OCI-LY3 (cell line): ENCODE measurements around the gene MEX3C.

Source experiments
- H2AFZ ChIP-seq: fragments of 200-600, 300-600 bp; shearing (Covaris generic); 2 replicates; pipeline ENCODE4 v1.6.0; 2014; ENCODE audit warnings: antibody characterized with exemption, low read depth, low read length
- H3K27ac ChIP-seq: fragments of 200-600, 300-600 bp; sonication (generic); 2 replicates; pipeline ENCODE4 v1.5.1; 2014; ENCODE audit warnings: mild to moderate bottlenecking, low read length, moderate library complexity, mixed read lengths
- H3K27me3 ChIP-seq: fragments of 200-600, 300-600 bp; sonication (generic); 2 replicates; pipeline ENCODE4 v1.6.1; 2014; ENCODE audit warnings: low read depth, low read length, mixed read lengths
- H3K36me3 ChIP-seq: fragments of 200-600, 300-600 bp; sonication (generic); replicated peaks from 2 replicates; pipeline ENCODE3; 2014; ENCODE audit warnings: low read depth, low read length, mixed read lengths
- H3K4me1 ChIP-seq: fragments of 300-600, 200-600 bp; sonication (generic); 2 replicates; pipeline ENCODE4 v1.6.1; 2014; ENCODE audit warnings: low read length, mixed read lengths
- H3K4me2 ChIP-seq: fragments of 200-600, 300-600 bp; sonication (generic); 2 replicates; pipeline ENCODE4 v1.6.1; 2014; ENCODE audit warnings: low read length, mixed read lengths
- H3K4me3 ChIP-seq: fragments of 300-600, 200-600 bp; sonication (generic); 2 replicates; pipeline ENCODE4 v1.5.1; 2014; ENCODE audit warnings: antibody characterized with exemption, mild to moderate bottlenecking, low read length, moderate library complexity
- H3K79me2 ChIP-seq: fragments of 300-600, 200-600 bp; shearing (Covaris generic); 2 replicates; pipeline ENCODE4 v1.6.1; 2014; ENCODE audit warnings: mild to moderate bottlenecking, low read length, mixed read lengths
- H3K9ac ChIP-seq: fragments of 300-600, 200-600 bp; shearing (Covaris generic); 2 replicates; pipeline ENCODE4 v1.6.0; 2014; ENCODE audit warnings: mild to moderate bottlenecking, low read length, moderate library complexity
- H3K9me3 ChIP-seq: fragments of 200-600, 300-600 bp; shearing (Covaris generic); 2 replicates; pipeline ENCODE4 v1.6.1; 2014; ENCODE audit warnings: low read length, mixed read lengths; ENCODE audit not compliant: insufficient read depth
- H4K20me1 ChIP-seq: fragments of 200-600, 300-600 bp; sonication (generic); 2 replicates; pipeline ENCODE4 v1.6.1; 2016; ENCODE audit warnings: low read length, mixed read lengths; ENCODE audit not compliant: insufficient read depth
- EZH2phosphoT487 ChIP-seq: fragments of 200-600 bp; shearing (Covaris generic); IDR thresholded peaks from 2 replicates; pipeline ENCODE4 v1.6.1; 2018; ENCODE audit warnings: antibody characterized with exemption, mixed run types, low read depth
- TF ChIP-seq, protein P1 (sequence below): fragments of 200-600, 300-600 bp; sonication (generic); IDR thresholded peaks from 2 replicates; pipeline ENCODE4 v1.5.1; 2014; ENCODE audit warnings: antibody characterized with exemption, low read length, low read depth

MEX3C gene

DNA sequence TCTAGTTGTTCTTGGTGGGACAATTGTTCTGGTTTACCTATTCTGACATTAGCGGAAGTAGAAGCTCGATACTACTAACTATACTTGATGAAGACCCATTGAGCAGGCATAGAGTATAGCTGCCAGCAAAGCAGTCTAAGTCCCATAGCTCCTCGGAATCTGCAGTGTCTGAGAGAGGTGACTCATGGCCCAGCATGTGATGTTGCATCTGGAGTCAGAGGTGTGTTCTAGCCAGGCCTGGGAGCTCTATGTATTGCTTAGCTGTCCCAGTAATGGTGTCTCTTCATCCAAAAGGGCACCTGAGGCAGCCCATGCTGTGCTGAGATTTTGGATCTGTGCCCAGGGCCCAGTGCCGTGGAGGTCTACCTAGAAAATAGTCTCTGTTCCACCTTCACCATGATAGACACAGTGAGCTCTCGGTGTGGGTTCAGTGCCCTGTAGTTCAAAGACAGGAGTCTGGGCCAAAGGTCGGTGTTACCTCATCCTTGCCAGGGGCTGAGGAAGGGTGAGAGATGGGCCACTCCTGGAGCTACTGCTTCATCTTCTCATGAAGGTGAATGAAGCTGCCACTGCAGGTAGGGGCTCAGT, 47.3 kb downstream of the MEX3C start:
- no peak overlapping the region for H2AFZ ChIP-seq
- TF ChIP-seq, protein P1, sequence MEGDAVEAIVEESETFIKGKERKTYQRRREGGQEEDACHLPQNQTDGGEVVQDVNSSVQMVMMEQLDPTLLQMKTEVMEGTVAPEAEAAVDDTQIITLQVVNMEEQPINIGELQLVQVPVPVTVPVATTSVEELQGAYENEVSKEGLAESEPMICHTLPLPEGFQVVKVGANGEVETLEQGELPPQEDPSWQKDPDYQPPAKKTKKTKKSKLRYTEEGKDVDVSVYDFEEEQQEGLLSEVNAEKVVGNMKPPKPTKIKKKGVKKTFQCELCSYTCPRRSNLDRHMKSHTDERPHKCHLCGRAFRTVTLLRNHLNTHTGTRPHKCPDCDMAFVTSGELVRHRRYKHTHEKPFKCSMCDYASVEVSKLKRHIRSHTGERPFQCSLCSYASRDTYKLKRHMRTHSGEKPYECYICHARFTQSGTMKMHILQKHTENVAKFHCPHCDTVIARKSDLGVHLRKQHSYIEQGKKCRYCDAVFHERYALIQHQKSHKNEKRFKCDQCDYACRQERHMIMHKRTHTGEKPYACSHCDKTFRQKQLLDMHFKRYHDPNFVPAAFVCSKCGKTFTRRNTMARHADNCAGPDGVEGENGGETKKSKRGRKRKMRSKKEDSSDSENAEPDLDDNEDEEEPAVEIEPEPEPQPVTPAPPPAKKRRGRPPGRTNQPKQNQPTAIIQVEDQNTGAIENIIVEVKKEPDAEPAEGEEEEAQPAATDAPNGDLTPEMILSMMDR: no peak
- no peak for TF ChIP-seq EZH2phosphoT487
- H3K4me2 ChIP-seq: no peak overlapping the region
- no peak overlapping the region for H3K9ac ChIP-seq
- H3K79me2 ChIP-seq: no peaks in the 10 kb centered on the region
- no peaks in the 10 kb centered on the region for H3K27me3 ChIP-seq
- H3K36me3 ChIP-seq: no peaks in the 10 kb centered on the region
- H3K4me1 ChIP-seq: peaks cover 38% of the 10 kb centered on the region
- no peaks in the 10 kb centered on the region for H4K20me1 ChIP-seq
- no peak overlapping the region for H3K4me3 ChIP-seq
- H3K27ac ChIP-seq: no peak overlapping the region
- H3K9me3 ChIP-seq: no peaks in the 10 kb centered on the region

DNA sequence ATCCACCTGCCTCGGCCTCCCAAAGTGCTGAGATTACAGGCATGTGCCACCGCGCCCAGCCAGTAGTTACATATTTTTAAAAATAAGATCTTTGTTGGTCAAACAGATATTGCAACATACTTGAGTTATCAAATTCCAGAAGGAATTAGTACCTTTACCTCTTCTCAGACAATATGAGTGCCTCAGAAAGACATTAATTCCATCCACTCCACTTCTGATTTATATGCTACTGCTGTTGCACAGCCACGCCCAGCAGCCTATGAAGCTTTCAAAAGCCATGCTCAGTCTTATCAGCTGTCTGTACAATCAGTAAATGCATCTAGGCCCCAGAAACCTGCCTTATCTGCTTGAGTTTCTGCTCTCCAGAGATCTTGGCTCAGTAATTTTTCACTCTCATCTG, 47.8 kb downstream of the MEX3C start:
- H3K4me2 ChIP-seq: no peak overlapping the region
- no peaks in the 10 kb centered on the region for H3K27me3 ChIP-seq
- no peak overlapping the region for H3K27ac ChIP-seq
- H3K9me3 ChIP-seq: no peaks in the 10 kb centered on the region
- H3K4me3 ChIP-seq: no peak overlapping the region
- peaks cover 32% of the 10 kb centered on the region for H3K4me1 ChIP-seq
- H4K20me1 ChIP-seq: no peaks in the 10 kb centered on the region
- no peak overlapping the region for H3K9ac ChIP-seq
- H3K36me3 ChIP-seq: no peaks in the 10 kb centered on the region
- no peak overlapping the region for H2AFZ ChIP-seq
- no peak for TF ChIP-seq EZH2phosphoT487
- TF ChIP-seq, protein P1: no peak
- H3K79me2 ChIP-seq: no peaks in the 10 kb centered on the region

DNA sequence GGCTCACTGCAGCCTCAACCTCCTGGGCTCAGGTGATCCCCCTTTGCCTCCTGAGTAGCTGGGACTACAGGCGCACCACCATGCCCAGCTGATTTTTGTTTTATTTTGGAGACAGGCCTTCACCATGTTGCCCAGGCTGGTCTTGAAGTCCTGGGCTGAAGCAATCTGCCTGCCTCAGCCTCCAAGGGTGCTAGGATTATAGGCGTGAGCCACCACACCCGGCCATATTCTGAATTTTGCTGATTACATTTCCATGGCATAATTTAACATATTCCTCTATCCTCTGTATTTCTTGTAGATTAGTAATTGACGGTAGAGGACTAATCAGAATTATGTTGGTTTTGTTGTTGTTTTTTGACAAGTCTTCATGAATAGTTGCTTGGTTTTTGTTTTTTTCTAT, 50.6 kb downstream of the MEX3C start:
- H3K9me3 ChIP-seq: no peaks in the 10 kb centered on the region
- H3K4me1 ChIP-seq: peaks cover 25% of the 10 kb centered on the region
- no peaks in the 10 kb centered on the region for H3K36me3 ChIP-seq
- H4K20me1 ChIP-seq: no peaks in the 10 kb centered on the region
- no peak overlapping the region for H3K4me2 ChIP-seq
- no peak for TF ChIP-seq EZH2phosphoT487
- TF ChIP-seq, protein P1: no peak
- no peak overlapping the region for H2AFZ ChIP-seq
- H3K4me3 ChIP-seq: no peak overlapping the region
- no peaks in the 10 kb centered on the region for H3K79me2 ChIP-seq
- no peaks in the 10 kb centered on the region for H3K27me3 ChIP-seq
- no peak overlapping the region for H3K27ac ChIP-seq
- no peak overlapping the region for H3K9ac ChIP-seq

DNA sequence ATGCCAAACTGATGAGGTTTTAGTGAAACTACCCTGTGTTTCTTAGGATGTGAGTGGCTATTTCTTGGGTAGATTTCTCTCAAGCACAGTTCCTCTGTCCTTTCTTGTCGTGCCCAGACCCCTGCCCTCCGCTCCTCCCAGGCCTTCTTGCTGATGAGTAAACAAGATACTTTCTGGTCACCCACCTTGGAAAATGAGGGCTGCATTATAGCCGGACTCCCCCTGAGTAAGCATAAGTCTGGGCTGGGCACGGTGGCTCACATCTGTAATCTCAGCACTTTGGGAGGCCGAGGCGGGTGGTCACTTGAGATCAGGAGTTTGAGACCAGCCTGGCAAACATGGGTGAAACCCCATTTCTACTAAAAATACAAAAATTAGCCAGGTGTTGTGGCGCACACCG, 58.5 kb downstream of the MEX3C start:
- H3K27ac ChIP-seq: peak overlapping the region; percentile 25
- H2AFZ ChIP-seq: peak overlapping the region; percentile 85
- peak overlapping the region; percentile 71 for H3K4me2 ChIP-seq

More for the DNA sequence above, 58.5 kb downstream of the MEX3C start:
- TF ChIP-seq, protein P1: no peak
- no peak for TF ChIP-seq EZH2phosphoT487
- Histone ChIP-seq H3K9ac (peak overlapping the region; percentile 2; the same call in 1 of the 2 replicates), H3K79me2 (no peaks in the 10 kb centered on the region), H4K20me1 (no peaks in the 10 kb centered on the region), H3K4me3 (peak overlapping the region; percentile 53), H3K36me3 (no peaks in the 10 kb centered on the region), H3K27me3 (no peaks in the 10 kb centered on the region), H3K4me1 (peaks cover 43% of the 10 kb centered on the region), H3K9me3 (no peaks in the 10 kb centered on the region)
